Gastrocnemius medialis (tissue), 4 donors: ENCODE measurements around the gene SREBF2. TPM values are rescaled to one million over a fixed set of nuclear protein-coding genes. Genes with fewer than 3 reads are reported as not detected.

Experiments used
- ATAC-seq, 2 donors: fragments of 150-250 bp; one replicate each; pipeline ENCODE4 v1.9.1; 2016
- DNase-seq, 2 donors: peaks; one replicate each; pipeline ENCODE4 v3.0.0-alpha.2; 2019
- H3K27ac ChIP-seq, 4 donors: fragments of 200-600 bp; sonication (generic); 1 replicate in 1 of 4; 2 replicates in 3 of 4; pipeline ENCODE4 v1.5.1; 2016 to 2018; ENCODE audit warnings: mild to moderate bottlenecking in 2 of 4, moderate library complexity in 1 of 4
- H3K27me3 ChIP-seq, 3 donors: fragments of 200-600 bp; sonication (generic) in 2 of 3; 1 replicate in 1 of 3; 2 replicates in 2 of 3; pipeline versions ENCODE4 v1.5.1 to v1.6.0; 2016 to 2019; ENCODE audit warnings: mild to moderate bottlenecking in 1 of 3, moderate library complexity in 1 of 3
- H3K36me3 ChIP-seq, 2 donors: fragments of 200-600 bp; sonication (generic) in 1 of 2; one replicate each; pipeline ENCODE4 v1.5.1; 2017 to 2018
- H3K4me1 ChIP-seq, 2 donors: fragments of 200-600 bp; sonication (generic) in 1 of 2; one replicate each; pipeline ENCODE4 v1.5.1; 2016 to 2017; ENCODE audit warnings: mild to moderate bottlenecking in 2 of 2
- H3K4me3 ChIP-seq, 4 donors: fragments of 200-600 bp; sonication (generic) in 3 of 4; 1 replicate in 1 of 4; 2 replicates in 3 of 4; pipeline ENCODE4 v1.5.1; 2016 to 2019; ENCODE audit warnings: mild to moderate bottlenecking in 2 of 4
- H3K9me3 ChIP-seq, 3 donors: fragments of 200-600 bp; sonication (generic) in 2 of 3; 1 replicate in 1 of 3; 2 replicates in 2 of 3; pipeline ENCODE4 v1.5.1; 2016 to 2019
- CTCF ChIP-seq, 5 experiments: fragments of 450-650 bp in 3 of 5; fragments of 200-600 bp in 2 of 5; sonication (generic) in 2 of 5; IDR thresholded peaks in 4 of 5; conservative IDR thresholded peaks in 1 of 5; 1 replicate in 4 of 5; 2 replicates in 1 of 5; pipeline ENCODE4 v1.5.1; 2016 to 2019; ENCODE audit warnings: antibody characterized with exemption in 5 of 5, mild to moderate bottlenecking in 3 of 5, moderate library complexity in 3 of 5
- POLR2A ChIP-seq, 2 donors: fragments of 450-650 bp; IDR thresholded peaks; one replicate each; pipeline ENCODE4 v1.6.1; 2017; ENCODE audit warnings: antibody characterized with exemption in 2 of 2, mild to moderate bottlenecking in 2 of 2, moderate library complexity in 2 of 2
- in situ Hi-C, 4 donors: fragments of 200-750 bp; cut with MboI; loops; one replicate each; pipeline versions ENCODE4 v1.15.0 to v1.8.0; 2017; ENCODE audit warnings: low sequenced_read_pairs in 4 of 4
- intact Hi-C: fragments of 100-400 bp; cut with DNase I; formaldehyde crosslinking; loops from one replicate; pipeline ENCODE4 v1.15.1; 2023; ENCODE audit warnings: low total_unique reads
- total RNA-seq, 4 donors: library from RNA; depleted of rRNA; stranded (reverse); fragments of >200 nt; gene quantifications; one replicate each; pipeline versions ENCODE4 v1.1.0 to v1.2.3, GENCODE V29; 2016

SREBF2 gene
- total RNA-seq, 4 donors from 2014 or later = 25.1 to 40.9 (median 36.1) TPM

- ATAC-seq = no peak
- Histone ChIP-seq H3K27ac (no peak overlapping the region), H3K36me3 (no peaks in the 10 kb centered on the region), H3K4me3 (no peak overlapping the region), H3K4me1 (peaks cover 5 to 15% of the 10 kb centered on the region in 2 donors), H3K9me3 (no peaks in the 10 kb centered on the region), H3K27me3 (peaks cover 60 to 70% (median 67%) of the 10 kb centered on the region in 3 donors)
- in situ Hi-C loops = no loop called here
- DNase-seq = no peak
- intact Hi-C loops = no loop called here
- no peak for TF ChIP-seq CTCF (IDR thresholded peaks at IDR 0.05 in 4 of 5, conservative IDR thresholded peaks at IDR 0.05 in 1 of 5)
- TF ChIP-seq POLR2A (IDR thresholded peaks at IDR 0.05) = no peak
These were observed 81.1 kb downstream of the SREBF2 start for GRCh38 chr22:41913842-41914534.

- ATAC-seq = no peak
- Histone ChIP-seq H3K27me3 (peaks cover 64 to 76% (median 73%) of the 10 kb centered on the region in 3 donors), H3K4me1 (peaks cover 10 to 20% of the 10 kb centered on the region in 2 donors)
These were observed 81.7 kb downstream of the SREBF2 start for GRCh38 chr22:41914611-41915034.

GRCh38 chr22:41915035-41915785, 82.3 kb downstream of the SREBF2 start, which contains the start of gene SHISA8:
SHISA8 (minus strand) TSS chr22:41915074; CDS start chr22:41914667, 407 bp downstream.
- Histone ChIP-seq H3K27me3 (peaks cover 61 to 79% (median 73%) of the 10 kb centered on the region in 3 donors), H3K4me1 (peaks cover 16 to 26% of the 10 kb centered on the region in 2 donors), H3K9me3 (no peaks in the 10 kb centered on the region), H3K27ac (no peak within 1 kb of the TSS), H3K4me3 (peak within 1 kb of the TSS in 3 of 4 donors; percentile 11 to 45 (median 17)), H3K36me3 (no peaks in the 10 kb centered on the region)
- DNase-seq (no peak), ATAC-seq (peak in 1 of 2 donors; percentile 28)
- TF ChIP-seq CTCF (IDR thresholded peaks at IDR 0.05 in 4 of 5, conservative IDR thresholded peaks at IDR 0.05 in 1 of 5) (no peak), POLR2A (IDR thresholded peaks at IDR 0.05) (no peak)
- intact Hi-C loops = no loop called here
- in situ Hi-C loops = no loop called here

More at GRCh38 chr22:41914611-41915034, 81.7 kb downstream of the SREBF2 start:
- no peaks in the 10 kb centered on the region for H3K9me3 ChIP-seq
- intact Hi-C loops = no loop called here
- no peak overlapping the region for H3K27ac ChIP-seq
- in situ Hi-C loops = no loop called here
- DNase-seq = no peak
- TF ChIP-seq POLR2A (IDR thresholded peaks at IDR 0.05) = no peak
- TF ChIP-seq CTCF (IDR thresholded peaks at IDR 0.05 in 4 of 5, conservative IDR thresholded peaks at IDR 0.05 in 1 of 5) = no peak
- no peaks in the 10 kb centered on the region for H3K36me3 ChIP-seq
- H3K4me3 ChIP-seq = peak overlapping the region in 3 of 4 donors; percentile 11 to 45 (median 17)

GRCh38 chr22:41915786-41916493, 83.0 kb downstream of the SREBF2 start:
- no peaks in the 10 kb centered on the region for H3K9me3 ChIP-seq
- intact Hi-C loops = no loop called here
- H3K4me1 ChIP-seq = peaks cover 13 to 20% of the 10 kb centered on the region in 2 donors
- H3K27ac ChIP-seq = no peak overlapping the region
- in situ Hi-C loops = no loop called here
- no peak for ATAC-seq
- DNase-seq = no peak
- H3K27me3 ChIP-seq = peaks cover 60 to 76% (median 69%) of the 10 kb centered on the region in 3 donors
- no peak overlapping the region for H3K4me3 ChIP-seq
- no peaks in the 10 kb centered on the region for H3K36me3 ChIP-seq
- TF ChIP-seq POLR2A (IDR thresholded peaks at IDR 0.05) (no peak), CTCF (IDR thresholded peaks at IDR 0.05 in 4 of 5, conservative IDR thresholded peaks at IDR 0.05 in 1 of 5) (no peak)
